ENCODE measurements around the gene SPTAN1. TPM values are rescaled to one million over a fixed set of nuclear protein-coding genes. Genes with fewer than 3 reads are reported as not detected.

Gene SPTAN1
- total RNA-seq, 1 experiment from 2014 or later: 408 TPM

DNA sequence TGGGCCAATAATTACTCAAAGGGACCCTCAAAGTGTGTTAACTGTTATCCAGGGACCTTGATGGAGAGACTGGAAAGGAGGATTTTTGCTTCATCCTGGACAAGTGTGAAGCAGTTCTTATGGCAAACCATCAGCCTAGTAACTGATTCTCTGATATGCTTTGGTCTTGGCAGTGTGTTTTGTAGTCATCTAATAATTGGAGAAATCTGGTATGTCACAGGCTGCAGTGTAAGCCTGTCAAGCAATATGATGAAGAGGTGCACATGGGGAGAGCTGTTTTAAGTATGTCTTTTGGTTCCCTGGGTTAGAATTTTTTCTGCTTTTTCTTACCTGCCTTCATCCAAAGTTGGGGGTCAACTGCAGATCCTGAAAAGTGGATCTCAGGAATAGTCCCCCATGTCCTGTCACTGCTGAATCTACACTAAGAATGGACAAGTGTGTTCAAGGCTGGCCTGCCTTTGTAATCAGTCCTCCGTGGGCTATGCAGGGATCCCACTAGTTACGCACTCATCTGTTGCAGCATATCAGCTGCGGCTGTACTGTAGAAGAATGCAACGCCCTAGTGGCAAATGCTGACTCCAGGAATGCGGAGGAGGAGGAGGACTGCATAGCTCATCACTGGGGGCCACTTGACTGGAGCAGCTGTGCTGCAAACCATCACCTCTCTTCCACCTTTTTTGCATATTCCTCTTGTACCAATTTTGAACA is 1.9 kb downstream of the SPTAN1 start:
- Histone ChIP-seq H3K36me3 (ENCODE audit: control insufficient read depth, insufficient read depth, low read length) (no peaks in the 10 kb centered on the region), H3K4me1 (peaks cover 57% of the 10 kb centered on the region), H3K27me3 (replicated peaks; ENCODE audit: control insufficient read depth, insufficient read depth, low read length) (no peaks in the 10 kb centered on the region), H3K9me3 (no peaks in the 10 kb centered on the region), H3K4me3 (ENCODE audit: low read depth, low read length) (no peak overlapping the region; the same call in 1 of the 2 replicates)
- Mint-ChIP-seq H3K27me3 (ENCODE audit: insufficient read depth, unreplicated experiment) (no peaks in the 10 kb centered on the region), H3K9me3 (ENCODE audit: unreplicated experiment) (no peaks in the 10 kb centered on the region), H3K4me3 (ENCODE audit: unreplicated experiment) (no peak overlapping the region), H3K36me3 (ENCODE audit: insufficient read depth, unreplicated experiment) (peaks cover 17% of the 10 kb centered on the region), H3K4me1 (ENCODE audit: low read depth, unreplicated experiment) (peaks cover 30% of the 10 kb centered on the region), H3K27ac (ENCODE audit: unreplicated experiment) (no peak overlapping the region)
- TF ChIP-seq, protein P1, sequence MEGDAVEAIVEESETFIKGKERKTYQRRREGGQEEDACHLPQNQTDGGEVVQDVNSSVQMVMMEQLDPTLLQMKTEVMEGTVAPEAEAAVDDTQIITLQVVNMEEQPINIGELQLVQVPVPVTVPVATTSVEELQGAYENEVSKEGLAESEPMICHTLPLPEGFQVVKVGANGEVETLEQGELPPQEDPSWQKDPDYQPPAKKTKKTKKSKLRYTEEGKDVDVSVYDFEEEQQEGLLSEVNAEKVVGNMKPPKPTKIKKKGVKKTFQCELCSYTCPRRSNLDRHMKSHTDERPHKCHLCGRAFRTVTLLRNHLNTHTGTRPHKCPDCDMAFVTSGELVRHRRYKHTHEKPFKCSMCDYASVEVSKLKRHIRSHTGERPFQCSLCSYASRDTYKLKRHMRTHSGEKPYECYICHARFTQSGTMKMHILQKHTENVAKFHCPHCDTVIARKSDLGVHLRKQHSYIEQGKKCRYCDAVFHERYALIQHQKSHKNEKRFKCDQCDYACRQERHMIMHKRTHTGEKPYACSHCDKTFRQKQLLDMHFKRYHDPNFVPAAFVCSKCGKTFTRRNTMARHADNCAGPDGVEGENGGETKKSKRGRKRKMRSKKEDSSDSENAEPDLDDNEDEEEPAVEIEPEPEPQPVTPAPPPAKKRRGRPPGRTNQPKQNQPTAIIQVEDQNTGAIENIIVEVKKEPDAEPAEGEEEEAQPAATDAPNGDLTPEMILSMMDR (IDR thresholded peaks at IDR 0.05; ENCODE audit: insufficient read depth in 1 of 2, low read depth in 1 of 2, low read length in 1 of 2, severe bottlenecking in 1 of 2, unreplicated experiment in 1 of 2): no peak
- CTCF ChIA-PET: interaction anchor here (0.8 to 1.4 kb wide), 4 partner anchors 58 to 264 kb away, joined by 3 to 6 read pairs (median 4); partner anchors contain the start of gene ENDOG
- POLR2A ChIA-PET: interaction anchor here (0.7 to 1.7 kb wide), 2 partner anchors 19 to 49 kb away, joined by 3 to 7 read pairs; partner anchors contain the start of gene GLE1
- DNase-seq: peak; percentile 80 to 89
- TSS peak; percentile 88 for BruUV-seq (replicated peaks)
- intact Hi-C loops (cut with micrococcal nuclease; ENCODE audit: unreplicated experiment): no loop called here

DNA sequence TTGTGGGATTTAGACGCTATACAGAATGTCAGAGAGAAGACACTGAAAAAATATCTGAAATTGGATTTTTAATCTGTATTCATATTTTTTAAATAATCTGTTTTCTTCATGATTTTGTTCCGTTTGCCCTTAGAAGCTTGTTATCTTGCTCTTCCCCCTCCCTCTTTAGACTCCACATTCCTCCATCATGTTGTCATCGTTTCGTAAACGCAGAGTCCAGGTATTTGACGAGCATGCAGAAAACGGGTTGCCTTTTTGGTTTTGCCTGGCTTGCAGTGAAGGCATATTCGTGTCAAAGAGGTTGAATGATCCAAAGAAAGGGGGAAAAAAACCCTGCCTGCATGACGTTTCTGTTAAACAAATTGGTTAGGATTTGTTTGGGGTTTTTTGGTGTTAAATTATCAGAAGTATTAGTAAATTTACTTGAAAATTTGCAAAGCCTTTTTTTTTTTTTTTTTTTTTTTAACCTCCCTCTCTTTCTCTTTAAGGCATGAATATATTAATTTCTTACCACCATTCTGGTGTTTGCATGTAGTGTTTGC is 2.9 kb downstream of the SPTAN1 start:
- Mint-ChIP-seq H3K36me3 (ENCODE audit: insufficient read depth, unreplicated experiment) (peaks cover 25% of the 10 kb centered on the region), H3K27ac (ENCODE audit: unreplicated experiment) (no peak overlapping the region), H3K9me3 (ENCODE audit: unreplicated experiment) (no peaks in the 10 kb centered on the region), H3K4me3 (ENCODE audit: unreplicated experiment) (no peak overlapping the region), H3K4me1 (ENCODE audit: low read depth, unreplicated experiment) (peaks cover 30% of the 10 kb centered on the region), H3K27me3 (ENCODE audit: insufficient read depth, unreplicated experiment) (no peaks in the 10 kb centered on the region)
- H3K36me3 ChIP-seq (ENCODE audit: control insufficient read depth, insufficient read depth, low read length): no peaks in the 10 kb centered on the region
- POLR2A ChIA-PET: interaction anchor here (1.7 kb wide), 1 partner anchor 50 kb away, joined by 7 read pairs; the partner anchor contains the start of gene GLE1
- no peaks in the 10 kb centered on the region for H3K27me3 ChIP-seq (replicated peaks; ENCODE audit: control insufficient read depth, insufficient read depth, low read length)
- H3K4me1 ChIP-seq: peaks cover 59% of the 10 kb centered on the region
- intact Hi-C loops (cut with micrococcal nuclease; ENCODE audit: unreplicated experiment): no loop called here
- H3K4me3 ChIP-seq (ENCODE audit: low read depth, low read length): 0 out of 2 replicates have a peak overlapping the region, but pooled peaks have one; percentile 8
- CTCF ChIA-PET: interaction anchor here (0.7 to 1.1 kb wide), 4 partner anchors 80 to 586 kb away, joined by 3 to 6 read pairs (median 3); partner anchors contain the start of gene ENDOG
- peak; percentile 70 to 73 for DNase-seq
- BruUV-seq (replicated peaks): no TSS peak
- H3K9me3 ChIP-seq: no peaks in the 10 kb centered on the region
- TF ChIP-seq, protein P1 (IDR thresholded peaks at IDR 0.05; ENCODE audit: insufficient read depth in 1 of 2, low read depth in 1 of 2, low read length in 1 of 2, severe bottlenecking in 1 of 2, unreplicated experiment in 1 of 2): no peak

DNA sequence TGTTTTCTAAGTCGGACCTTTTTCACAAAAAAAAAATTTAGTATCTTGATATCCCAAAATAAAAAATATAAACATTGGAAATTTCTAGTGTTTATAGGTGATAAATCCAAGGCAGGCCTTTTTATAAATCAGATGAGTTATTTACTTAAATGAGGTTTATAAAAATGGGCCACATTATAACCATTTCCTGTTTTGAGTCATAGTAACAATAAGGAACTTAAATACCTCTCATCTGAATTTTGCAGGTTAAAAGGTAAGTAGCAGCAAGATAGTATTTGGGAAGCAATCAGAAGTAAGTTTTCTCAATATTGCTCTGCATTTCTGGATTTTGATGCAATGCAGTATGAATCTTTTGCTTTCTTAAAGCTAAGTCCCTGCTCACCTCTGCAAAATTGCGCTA is 3.9 kb downstream of the SPTAN1 start:
- Mint-ChIP-seq H3K9me3 (ENCODE audit: unreplicated experiment) (no peaks in the 10 kb centered on the region), H3K27ac (ENCODE audit: unreplicated experiment) (no peak overlapping the region), H3K4me1 (ENCODE audit: low read depth, unreplicated experiment) (peaks cover 30% of the 10 kb centered on the region), H3K27me3 (ENCODE audit: insufficient read depth, unreplicated experiment) (no peaks in the 10 kb centered on the region), H3K36me3 (ENCODE audit: insufficient read depth, unreplicated experiment) (peaks cover 35% of the 10 kb centered on the region), H3K4me3 (ENCODE audit: unreplicated experiment) (no peak overlapping the region)
- Histone ChIP-seq H3K36me3 (ENCODE audit: control insufficient read depth, insufficient read depth, low read length) (no peaks in the 10 kb centered on the region), H3K9me3 (no peaks in the 10 kb centered on the region), H3K27me3 (replicated peaks; ENCODE audit: control insufficient read depth, insufficient read depth, low read length) (no peaks in the 10 kb centered on the region), H3K4me1 (peaks cover 58% of the 10 kb centered on the region), H3K4me3 (ENCODE audit: low read depth, low read length) (no peak overlapping the region)
- intact Hi-C loops (cut with micrococcal nuclease; ENCODE audit: unreplicated experiment): no loop called here
- CTCF ChIA-PET: interaction anchor here (1.2 kb wide), 1 partner anchor 216 kb away, joined by 3 read pairs; no protein-coding TSS in a partner anchor
- TF ChIP-seq, protein P1 (IDR thresholded peaks at IDR 0.05; ENCODE audit: insufficient read depth in 1 of 2, low read depth in 1 of 2, low read length in 1 of 2, severe bottlenecking in 1 of 2, unreplicated experiment in 1 of 2): no peak
- BruUV-seq (replicated peaks): no TSS peak
- no peak for DNase-seq
- POLR2A ChIA-PET: interaction anchor here (0.8 kb wide), 1 partner anchor 51 kb away, joined by 3 read pairs; the partner anchor contains the start of gene GLE1
